ENCODE results near the gene NCS1.

The NCS1 gene

GRCh38 chr9:130230631-130231030 lies 58.4 kb downstream of the NCS1 start:
- DNase-seq (ENCODE audit: low read depth), result no peak
- no peak for TF ChIP-seq CTCF (IDR thresholded peaks at IDR 0.05; ENCODE audit: control insufficient read depth, insufficient read depth, low read depth, low read length, missing control alignments)
- H3K4me3 ChIP-seq (ENCODE audit: control insufficient read depth, low read depth, low read length), result no peak overlapping the region

- no peak for DNase-seq (ENCODE audit: low read depth)
- no peak for TF ChIP-seq CTCF (IDR thresholded peaks at IDR 0.05; ENCODE audit: control insufficient read depth, insufficient read depth, low read depth, low read length, missing control alignments)
- no peak overlapping the region for H3K4me3 ChIP-seq (ENCODE audit: control insufficient read depth, low read depth, low read length)
Observed at GRCh38 chr9:130232899-130233586, 60.8 kb downstream of the NCS1 start.

GRCh38 chr9:130233587-130233945 lies 61.4 kb downstream of the NCS1 start:
- no peak for DNase-seq (ENCODE audit: low read depth)
- H3K4me3 ChIP-seq (ENCODE audit: control insufficient read depth, low read depth, low read length), result no peak overlapping the region
- no peak for TF ChIP-seq CTCF (IDR thresholded peaks at IDR 0.05; ENCODE audit: control insufficient read depth, insufficient read depth, low read depth, low read length, missing control alignments)

GRCh38 chr9:130234340-130235260 lies 62.4 kb downstream of the NCS1 start:
- H3K4me3 ChIP-seq (ENCODE audit: control insufficient read depth, low read depth, low read length), result no peak overlapping the region
- no peak for TF ChIP-seq CTCF (IDR thresholded peaks at IDR 0.05; ENCODE audit: control insufficient read depth, insufficient read depth, low read depth, low read length, missing control alignments)
- DNase-seq (ENCODE audit: low read depth), result no peak

GRCh38 chr9:130235558-130236435 lies 63.6 kb downstream of the NCS1 start:
- H3K4me3 ChIP-seq (ENCODE audit: control insufficient read depth, low read depth, low read length), result no peak overlapping the region
- TF ChIP-seq CTCF (IDR thresholded peaks at IDR 0.05; ENCODE audit: control insufficient read depth, insufficient read depth, low read depth, low read length, missing control alignments), result peak; percentile 97
- DNase-seq (ENCODE audit: low read depth), result no peak

GRCh38 chr9:130236436-130236985 lies 64.3 kb downstream of the NCS1 start:
- no peak overlapping the region for H3K4me3 ChIP-seq (ENCODE audit: control insufficient read depth, low read depth, low read length)
- no peak for DNase-seq (ENCODE audit: low read depth)

More at GRCh38 chr9:130236436-130236985, 64.3 kb downstream of the NCS1 start:
- no peak for TF ChIP-seq CTCF (IDR thresholded peaks at IDR 0.05; ENCODE audit: control insufficient read depth, insufficient read depth, low read depth, low read length, missing control alignments)

Measured in AG09309 (cell line).